IMR-90 (cell line): ENCODE measurements around the gene IFNA13. TPM values are rescaled to one million over a fixed set of nuclear protein-coding genes. Genes with fewer than 3 reads are reported as not detected.

ENCODE experiments used
- ATAC-seq: fragments of 200-7000 bp; cut with Tn5 transposase; 2 replicates; pipeline ENCODE4 v1.9.1; 2020; ENCODE audit warnings: low read depth, mild to moderate bottlenecking, moderate library complexity
- BruUV-seq: library from RNA; stranded (reverse); fragments of 400-500 nt; replicated peaks from 2 replicates; lab custom pipeline; 2021; lab: Mats Ljungman, UMichigan
- CTCF ChIA-PET: fragments of 300-600 bp; formaldehyde crosslinking; extraction: SDS; loops from one replicate; lab custom pipeline; 2021; ENCODE audit warnings: antibody characterized with exemption; lab: Yijun Ruan, JAX
- POLR2A ChIA-PET: fragments of 300-600 bp; sonication (Branson Sonifier 250); formaldehyde crosslinking; loops from one replicate; lab custom pipeline; 2022; ENCODE audit warnings: antibody characterized with exemption; ENCODE audit not compliant: unreplicated experiment; lab: Charles Lee
- DNase-seq: peaks from one replicate; pipeline ENCODE4 v3.0.0; 2013
- H2AFZ ChIP-seq: replicated peaks from 2 replicates; pipeline ENCODE3; 2013; ENCODE audit warnings: low read length, mild to moderate bottlenecking; ENCODE audit not compliant: poor library complexity
- H2AK5ac ChIP-seq: 2 replicates; pipeline ENCODE4 v1.6.1; 2013; ENCODE audit warnings: low read depth, low read length, inconsistent platforms
- H2AK9ac ChIP-seq: replicated peaks from 2 replicates; pipeline ENCODE3; 2013; ENCODE audit warnings: mild to moderate bottlenecking, low read depth, low read length, moderate library complexity; ENCODE audit not compliant: poor library complexity
- H2BK120ac ChIP-seq: 2 replicates; pipeline ENCODE4 v1.6.1; 2013; ENCODE audit warnings: low read depth, low read length, inconsistent platforms
- H2BK15ac ChIP-seq: 3 replicates; pipeline ENCODE4 v1.6.1; 2013; ENCODE audit warnings: low read depth, low read length, inconsistent platforms
- H2BK20ac ChIP-seq: 2 replicates; pipeline ENCODE4 v1.6.1; 2013; ENCODE audit warnings: low read depth, mild to moderate bottlenecking, inconsistent platforms, low read length, moderate library complexity
- H2BK5ac ChIP-seq: 2 replicates; pipeline ENCODE4 v1.6.1; 2013; ENCODE audit warnings: mild to moderate bottlenecking, low read depth, low read length, inconsistent platforms; ENCODE audit not compliant: poor library complexity, severe bottlenecking
- H3K14ac ChIP-seq: replicated peaks from 2 replicates; pipeline ENCODE4 v1.6.1; 2013; ENCODE audit warnings: low read depth, low read length, inconsistent platforms
- H3K18ac ChIP-seq: 2 replicates; pipeline ENCODE4 v1.6.1; 2013; ENCODE audit warnings: low read depth, low read length, control low read depth
- H3K23ac ChIP-seq: 2 replicates; pipeline ENCODE4 v1.6.1; 2013; ENCODE audit warnings: low read depth, low read length, inconsistent platforms
- H3K27ac ChIP-seq: 2 replicates; pipeline ENCODE4 v1.5.1; 2013; ENCODE audit warnings: mild to moderate bottlenecking, control low read depth, low read length; ENCODE audit not compliant: insufficient read depth
- H3K27me3 ChIP-seq: 2 replicates; pipeline ENCODE4 v1.6.1; 2013; ENCODE audit warnings: low read length; ENCODE audit not compliant: control insufficient read depth, insufficient read depth
- H3K36me3 ChIP-seq: 2 replicates; pipeline ENCODE4 v1.6.1; 2013; ENCODE audit warnings: low read length, mixed read lengths; ENCODE audit not compliant: control insufficient read depth, insufficient read depth
- H3K4ac ChIP-seq: 2 replicates; pipeline ENCODE4 v1.6.1; 2013; ENCODE audit warnings: low read depth, low read length, inconsistent platforms
- H3K4me1 ChIP-seq: 2 replicates; pipeline ENCODE4 v1.6.1; 2013; ENCODE audit warnings: low read length, mixed read lengths; ENCODE audit not compliant: control insufficient read depth, insufficient read depth
- H3K4me2 ChIP-seq: 2 replicates; pipeline ENCODE4 v1.6.1; 2013; ENCODE audit warnings: low read depth, mild to moderate bottlenecking, control low read depth, low read length, moderate library complexity
- H3K4me3 ChIP-seq: 2 replicates; pipeline ENCODE4 v1.5.1; 2013; ENCODE audit warnings: low read depth, mild to moderate bottlenecking, control low read depth, low read length, moderate library complexity; ENCODE audit not compliant: insufficient read depth
- H3K56ac ChIP-seq: 2 replicates; pipeline ENCODE4 v1.6.1; 2013; ENCODE audit warnings: low read length, inconsistent platforms; ENCODE audit not compliant: insufficient read depth; ENCODE audit errors: extremely low read depth
- H3K79me1 ChIP-seq, 2 experiments: 2 replicates each; pipeline ENCODE4 v1.6.1; 2013; ENCODE audit warnings: low read length in 2 of 2, inconsistent platforms in 1 of 2, low read depth in 1 of 2
- H3K9ac ChIP-seq: 2 replicates; pipeline ENCODE4 v1.6.1; 2013; ENCODE audit warnings: low read depth, low read length, control low read depth
- H3K9me1 ChIP-seq: 2 replicates; pipeline ENCODE4 v1.6.1; 2013; ENCODE audit warnings: low read length, inconsistent platforms; ENCODE audit not compliant: insufficient read depth
- H3K9me3 ChIP-seq: 2 replicates; pipeline ENCODE4 v1.6.1; 2013; ENCODE audit warnings: low read length; ENCODE audit not compliant: control insufficient read depth, insufficient read depth
- H4K20me1 ChIP-seq: 2 replicates; pipeline ENCODE4 v1.6.1; 2013; ENCODE audit warnings: low read length, inconsistent platforms; ENCODE audit not compliant: insufficient read depth
- H4K5ac ChIP-seq: 2 replicates; pipeline ENCODE4 v1.6.1; 2013; ENCODE audit warnings: mild to moderate bottlenecking, low read depth, low read length, control low read depth
- H4K8ac ChIP-seq, 2 experiments: 2 replicates each; pipeline ENCODE4 v1.6.1; 2013; ENCODE audit warnings: low read depth in 2 of 2, low read length in 2 of 2, control low read depth in 1 of 2, inconsistent platforms in 1 of 2
- H4K91ac ChIP-seq: 2 replicates; pipeline ENCODE4 v1.6.1; 2013; ENCODE audit warnings: low read depth, low read length, inconsistent platforms; ENCODE audit not compliant: insufficient read depth
- CEBPB ChIP-seq: IDR thresholded peaks from 2 replicates; pipeline ENCODE4 v1.6.1; 2012; ENCODE audit warnings: low read depth, low read length, improper control_type of control experiment
- CHD1 ChIP-seq: IDR thresholded peaks from 2 replicates; pipeline ENCODE4 v1.6.1; 2012; ENCODE audit warnings: low read depth, low read length, improper control_type of control experiment
- FOS ChIP-seq: fragments of 150-350 bp; IDR thresholded peaks from 2 replicates; pipeline ENCODE4 v1.6.1; 2016; ENCODE audit warnings: low read depth, low read length
- POLR2A ChIP-seq: IDR thresholded peaks from 2 replicates; pipeline ENCODE4 v1.6.1; 2012; ENCODE audit warnings: mild to moderate bottlenecking, low read depth, low read length
- SMC3 ChIP-seq: fragments of 150-350 bp; IDR thresholded peaks from 2 replicates; pipeline ENCODE4 v1.6.1; 2016; ENCODE audit warnings: low read depth, mild to moderate bottlenecking, antibody characterized with exemption, low read length, moderate library complexity
- dilution Hi-C: fragments of 300-500 bp; cut with HindIII; formaldehyde crosslinking; loops from one replicate; pipeline ENCODE4 v1.14.3; 2018; ENCODE audit warnings: low sequenced_read_pairs; ENCODE audit not compliant: unreplicated experiment
- in situ Hi-C: fragments of 300-500 bp; cut with MboI; formaldehyde crosslinking; loops from 3 replicates; pipeline ENCODE4 v1.14.3; 2019; ENCODE audit warnings: low sequenced_read_pairs, inconsistent platforms, mixed read lengths
- intact Hi-C: fragments of 100-400 bp; cut with micrococcal nuclease; formaldehyde crosslinking; loops from 2 replicates; pipeline ENCODE4 v1.10.0; 2022
- polyA plus RNA-seq, 3 experiments: library from polyadenylated mRNA; depleted of rRNA; stranded (reverse); fragments of >200 nt; gene quantifications; 2 replicates each; pipeline ENCODE4 v1.2.3, GENCODE V29; 2012; ENCODE audit warnings: low replicate concordance in 1 of 3
- total RNA-seq: library from RNA; depleted of rRNA; stranded (reverse); fragments of >200 nt; gene quantifications from 2 replicates; pipeline ENCODE4 v1.2.3, GENCODE V29; 2012

Gene IFNA13
- total and polyA plus RNA-seq, 2 of the 4 experiments (the other 2 are of a cell fraction) = not detected

DNA sequence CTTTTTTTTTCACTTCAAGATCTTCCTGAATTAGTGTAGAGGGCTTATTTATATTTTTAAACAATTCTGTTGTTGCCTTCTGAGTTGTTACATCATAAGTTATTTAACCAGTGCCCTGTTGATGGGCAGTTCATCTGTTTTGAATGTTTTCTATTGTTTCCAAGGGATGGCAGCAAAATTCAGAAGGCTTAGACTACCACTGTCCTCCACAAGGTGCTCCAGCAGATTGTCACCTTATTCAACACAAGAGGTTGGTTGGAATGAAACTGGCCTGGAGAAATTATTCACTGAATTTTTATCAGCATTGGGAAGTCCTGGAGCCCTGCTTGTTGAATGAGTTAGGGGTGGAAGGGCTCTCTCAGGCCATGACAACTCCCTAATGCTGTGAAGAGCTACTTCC is 31.4 kb downstream of the IFNA13 start:
- no peak overlapping the region for H2AFZ ChIP-seq
- ChIA-PET POLR2A (no interaction called here), CTCF (no interaction called here)
- no peak overlapping the region for H3K18ac ChIP-seq
- H4K8ac ChIP-seq = no peak overlapping the region; a peak in 1 of 4 replicates
- H2AK9ac ChIP-seq = no peak overlapping the region
- H3K9me1 ChIP-seq = peaks cover 7% of the 10 kb centered on the region
- H3K36me3 ChIP-seq = peaks cover 11% of the 10 kb centered on the region
- no peak overlapping the region for H3K27ac ChIP-seq
- H3K4me3 ChIP-seq = no peak overlapping the region
- H3K79me1 ChIP-seq = peaks cover 0 to 34% of the 10 kb centered on the region in 2 experiments; a peak in 2 of 4 replicates
- intact Hi-C loops (loop anchor here (10.0 kb wide), 1 partner anchor 218 kb away; no protein-coding TSS in a partner anchor), in situ Hi-C loops (loop anchor here (25.0 kb wide), 2 partner anchors 326 to 676 kb away; partner anchors contain the start of gene CDKN2B), dilution Hi-C loops (no loop called here)
- peaks cover 7% of the 10 kb centered on the region for H3K4me1 ChIP-seq
- H2BK20ac ChIP-seq = no peak overlapping the region
- DNase-seq (no peak), ATAC-seq (no peak)
- no peak overlapping the region for H2BK120ac ChIP-seq
- H3K23ac ChIP-seq = no peak overlapping the region
- TF ChIP-seq CHD1 = no peak
- no peak for TF ChIP-seq FOS
- TF ChIP-seq POLR2A = no peak
- TF ChIP-seq CEBPB = no peak
- no peak for TF ChIP-seq SMC3
- H4K5ac ChIP-seq = no peak overlapping the region
- H3K14ac ChIP-seq = no peak overlapping the region
- H2AK5ac ChIP-seq = no peak overlapping the region
- no peak overlapping the region for H3K9ac ChIP-seq
- H3K27me3 ChIP-seq = peaks cover 7% of the 10 kb centered on the region
- peaks cover 23% of the 10 kb centered on the region for H4K20me1 ChIP-seq
- no peak overlapping the region for H3K4me2 ChIP-seq
- H2BK15ac ChIP-seq = no peak overlapping the region
- H3K56ac ChIP-seq = no peak overlapping the region
- BruUV-seq = no TSS peak
- no peaks in the 10 kb centered on the region for H3K9me3 ChIP-seq
- H4K91ac ChIP-seq = no peak overlapping the region
- H2BK5ac ChIP-seq = no peak overlapping the region
- no peak overlapping the region for H3K4ac ChIP-seq
